Pericardium fibroblast (primary cell): Measurements from ENCODE around the gene OSBPL10. TPM values are rescaled to one million over a fixed set of nuclear protein-coding genes. Genes with fewer than 3 reads are reported as not detected.

ENCODE experiments used
- total RNA-seq: library from RNA; depleted of rRNA; stranded (reverse); fragments of >200 nt; gene quantifications from 2 replicates; pipeline ENCODE4 v1.2.3, GENCODE V29; 2015

Gene OSBPL10
- total RNA-seq: 18.3 and 19.4 TPM in 2 replicates

GRCh38 chr3:31981206-31982181 lies at the start of gene OSBPL10, which contains the start of gene ZNF860:
Gene OSBPL10, minus strand, starts transcription at chr3:31981262. Its CDS starts 83 bp downstream, at chr3:31981179.
Gene ZNF860, plus strand, starts transcription at chr3:31981750. Its CDS starts 7,330 bp downstream, at chr3:31989080.

Other genes starting within 250 kb of the OSBPL10 start
- 0.26 and 0.35 TPM in 2 replicates for gene ZNF860, start 488 bp upstream of the OSBPL10 start, total RNA-seq
- 5.7 and 21.8 TPM in 2 replicates for gene GPD1L, start 125.4 kb upstream of the OSBPL10 start, total RNA-seq